ENCODE measurements around the gene PCP4L1.

DNA sequence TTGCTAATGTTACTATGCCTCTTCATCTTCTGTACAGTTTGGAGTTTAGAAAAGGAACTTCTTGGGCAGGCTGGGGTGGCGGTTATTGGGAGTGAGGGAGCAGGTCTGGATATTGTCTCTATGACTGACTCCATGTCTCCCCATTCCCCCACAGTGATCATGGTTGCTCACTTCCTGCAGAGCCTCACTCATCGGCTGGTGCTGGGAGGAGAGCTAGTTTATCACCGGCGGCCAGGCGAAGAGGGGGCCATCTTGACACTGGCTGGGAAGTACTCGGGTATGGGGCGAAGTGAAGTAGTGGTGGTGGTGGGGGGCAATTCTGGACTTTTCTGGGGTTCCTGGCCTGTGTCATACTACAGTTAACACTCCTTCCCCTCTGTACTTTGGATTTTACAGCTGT is 30.5 kb upstream of the PCP4L1 start:
- TF ChIP-seq GATA3 (IDR thresholded peaks at IDR 0.05; ENCODE audit: low read depth, low read length) (no peak), GATA2 (IDR thresholded peaks at IDR 0.05; ENCODE audit: low read depth, low read length) (no peak)
